GM06990 (cell line): ENCODE measurements around the gene CASS4.

Experiments used
- DNase-seq: peaks from one replicate; pipeline ENCODE4 v3.0.0-alpha.2; 2011; ENCODE audit not compliant: insufficient read length; ENCODE audit errors: extremely low read depth
- H3K27me3 ChIP-seq: replicated peaks from 2 replicates; pipeline ENCODE4 v1.6.0; 2011; ENCODE audit warnings: low read length; ENCODE audit not compliant: control insufficient read depth, insufficient read depth
- H3K36me3 ChIP-seq: 2 replicates; pipeline ENCODE4 v1.5.1; 2011; ENCODE audit warnings: low read length; ENCODE audit not compliant: control insufficient read depth, insufficient read depth
- H3K4me3 ChIP-seq: replicated peaks from 2 replicates; pipeline ENCODE4 v1.5.1; 2011; ENCODE audit warnings: low read depth, mild to moderate bottlenecking, control low read depth, low read length
- TF ChIP-seq, protein P1 (sequence below): IDR thresholded peaks from 2 replicates; pipeline ENCODE4 v1.5.1; 2011; ENCODE audit warnings: low read length, control low read depth, mild to moderate bottlenecking, inconsistent platforms; ENCODE audit not compliant: insufficient read depth, poor library complexity, severe bottlenecking

Gene CASS4

GRCh38 chr20:56461576-56461975 lies 49.5 kb downstream of the CASS4 start:
- TF ChIP-seq, protein P1, sequence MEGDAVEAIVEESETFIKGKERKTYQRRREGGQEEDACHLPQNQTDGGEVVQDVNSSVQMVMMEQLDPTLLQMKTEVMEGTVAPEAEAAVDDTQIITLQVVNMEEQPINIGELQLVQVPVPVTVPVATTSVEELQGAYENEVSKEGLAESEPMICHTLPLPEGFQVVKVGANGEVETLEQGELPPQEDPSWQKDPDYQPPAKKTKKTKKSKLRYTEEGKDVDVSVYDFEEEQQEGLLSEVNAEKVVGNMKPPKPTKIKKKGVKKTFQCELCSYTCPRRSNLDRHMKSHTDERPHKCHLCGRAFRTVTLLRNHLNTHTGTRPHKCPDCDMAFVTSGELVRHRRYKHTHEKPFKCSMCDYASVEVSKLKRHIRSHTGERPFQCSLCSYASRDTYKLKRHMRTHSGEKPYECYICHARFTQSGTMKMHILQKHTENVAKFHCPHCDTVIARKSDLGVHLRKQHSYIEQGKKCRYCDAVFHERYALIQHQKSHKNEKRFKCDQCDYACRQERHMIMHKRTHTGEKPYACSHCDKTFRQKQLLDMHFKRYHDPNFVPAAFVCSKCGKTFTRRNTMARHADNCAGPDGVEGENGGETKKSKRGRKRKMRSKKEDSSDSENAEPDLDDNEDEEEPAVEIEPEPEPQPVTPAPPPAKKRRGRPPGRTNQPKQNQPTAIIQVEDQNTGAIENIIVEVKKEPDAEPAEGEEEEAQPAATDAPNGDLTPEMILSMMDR, result no peak
- H3K36me3 ChIP-seq, result no peaks in the 10 kb centered on the region
- no peaks in the 10 kb centered on the region for H3K27me3 ChIP-seq
- no peak for DNase-seq
- H3K4me3 ChIP-seq, result no peak overlapping the region

DNA sequence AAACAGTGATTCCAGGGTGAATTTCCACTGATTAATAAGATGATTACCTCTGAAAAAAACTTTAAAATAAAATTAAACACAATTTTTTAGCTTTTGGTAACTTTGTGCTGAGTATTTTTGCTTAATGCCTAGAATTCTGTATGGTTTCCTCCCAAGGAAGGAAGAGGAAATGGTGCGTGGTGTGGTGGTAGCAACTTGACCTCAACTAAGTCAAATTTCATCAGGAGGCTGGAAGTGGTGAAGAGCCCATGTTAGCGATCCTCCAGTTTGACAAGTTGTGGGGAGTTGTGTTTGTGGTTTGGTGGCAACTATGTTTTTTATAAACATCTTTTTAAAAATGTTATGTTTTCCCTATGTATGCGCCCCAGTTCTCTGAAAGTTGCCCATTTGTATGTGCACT lies 51.4 kb downstream of the CASS4 start:
- no peak for DNase-seq
- no peaks in the 10 kb centered on the region for H3K27me3 ChIP-seq
- TF ChIP-seq, protein P1, result no peak
- no peak overlapping the region for H3K4me3 ChIP-seq
- H3K36me3 ChIP-seq, result no peaks in the 10 kb centered on the region

GRCh38 chr20:56465997-56466396 lies 53.9 kb downstream of the CASS4 start:
- DNase-seq, result no peak
- H3K27me3 ChIP-seq, result no peaks in the 10 kb centered on the region

DNA sequence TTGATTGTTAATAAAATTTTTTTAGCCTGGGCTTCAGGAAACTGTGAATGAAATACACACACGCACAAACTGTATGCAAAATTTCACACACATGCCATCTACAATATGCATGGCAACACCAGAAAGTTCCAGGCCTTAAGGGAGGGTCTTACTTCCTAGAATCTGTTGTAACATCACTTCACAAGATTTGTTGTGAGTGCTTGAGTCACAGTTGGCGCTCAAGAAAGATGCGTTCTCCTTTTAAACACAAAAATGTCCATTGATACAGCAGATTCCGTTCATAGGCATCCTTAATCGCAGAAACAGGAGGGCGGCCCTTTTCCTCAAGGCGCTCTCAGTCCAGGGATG lies 55.9 kb downstream of the CASS4 start:
- DNase-seq, result no peak
- no peaks in the 10 kb centered on the region for H3K27me3 ChIP-seq
- TF ChIP-seq, protein P1, result no peak
- no peaks in the 10 kb centered on the region; the same call in 1 of the 2 replicates for H3K36me3 ChIP-seq
- peak overlapping the region; percentile 96 for H3K4me3 ChIP-seq

More at GRCh38 chr20:56465997-56466396, 53.9 kb downstream of the CASS4 start:
- TF ChIP-seq, protein P1, result no peak
- Histone ChIP-seq H3K36me3 (no peaks in the 10 kb centered on the region), H3K4me3 (no peak overlapping the region)

- TF ChIP-seq, protein P1, result no peak
- peak within 1 kb of the TSS; percentile 96 for H3K4me3 ChIP-seq
Observed at GRCh38 chr20:56468316-56469076, 56.4 kb downstream of the CASS4 start, which contains the start of gene RTF2. RTF2 (plus strand) TSS chr20:56468627; CDS start chr20:56468698, 71 bp downstream.

More at GRCh38 chr20:56468316-56469076, 56.4 kb downstream of the CASS4 start, which contains the start of gene RTF2:
- H3K36me3 ChIP-seq, result no peaks in the 10 kb centered on the region; the same call in none of the 2 replicates
- DNase-seq, result peak; percentile 96
- H3K27me3 ChIP-seq, result no peaks in the 10 kb centered on the region
